H1 (cell line): ENCODE data around the gene YAP1. TPM values are rescaled to one million over a fixed set of nuclear protein-coding genes. Genes with fewer than 3 reads are reported as not detected.

ENCODE experiments used
- CTCF ChIA-PET: fragments of 300-600 bp; sonication (Branson Sonifier 250); formaldehyde crosslinking; loops from one replicate; lab custom pipeline; 2021; ENCODE audit not compliant: partially characterized antibody; lab: Charles Lee
- POLR2A ChIA-PET: fragments of 300-600 bp; sonication (Branson Sonifier 250); formaldehyde crosslinking; loops from one replicate; lab custom pipeline; 2021; ENCODE audit warnings: inconsistent platforms; ENCODE audit not compliant: partially characterized antibody; lab: Charles Lee
- DNase-seq, 2 experiments: peaks; one replicate each; pipeline versions ENCODE4 v3.0.0 to v3.0.0-alpha.2; 2010 to 2022; ENCODE audit warnings: low spot score in 2 of 2, low read depth in 1 of 2, mixed read lengths in 1 of 2
- FAIRE-seq: peaks from 2 replicates; lab custom pipeline; 2011; peaks lifted over from hg19 to GRCh38; lab: Jason Lieb, UNC
- H2AFZ ChIP-seq: 2 replicates; pipeline ENCODE4 v1.8.1; 2012; ENCODE audit warnings: low read length, inconsistent platforms
- H2AK5ac ChIP-seq: 2 replicates; pipeline ENCODE4 v1.6.1; 2013; ENCODE audit warnings: low read depth, low read length
- H2BK120ac ChIP-seq: replicated peaks from 2 replicates; pipeline ENCODE3; 2013; ENCODE audit warnings: low read depth, low read length, inconsistent platforms
- H2BK12ac ChIP-seq: 2 replicates; pipeline ENCODE4 v1.6.1; 2013; ENCODE audit warnings: low read depth, low read length
- H2BK15ac ChIP-seq: 2 replicates; pipeline ENCODE4 v1.6.1; 2013; ENCODE audit warnings: low read length
- H2BK20ac ChIP-seq: 2 replicates; pipeline ENCODE4 v1.6.1; 2013; ENCODE audit warnings: low read length
- H2BK5ac ChIP-seq: 2 replicates; pipeline ENCODE4 v1.6.1; 2013; ENCODE audit warnings: low read depth, low read length
- H3K14ac ChIP-seq: 2 replicates; pipeline ENCODE4 v1.6.1; 2013; ENCODE audit warnings: inconsistent platforms; ENCODE audit not compliant: insufficient read length
- H3K18ac ChIP-seq: 2 replicates; pipeline ENCODE4 v1.6.1; 2013; ENCODE audit warnings: low read length; ENCODE audit errors: extremely low read depth
- H3K23ac ChIP-seq: 2 replicates; pipeline ENCODE4 v1.6.1; 2013; ENCODE audit warnings: inconsistent platforms; ENCODE audit not compliant: insufficient read length
- H3K23me2 ChIP-seq: 2 replicates; pipeline ENCODE4 v1.6.1; 2013; ENCODE audit warnings: low read depth, low read length
- H3K27ac ChIP-seq: 2 replicates; pipeline ENCODE4 v1.6.1; 2011; ENCODE audit warnings: low read depth, low read length, inconsistent platforms
- H3K27me3 ChIP-seq, 4 experiments: replicated peaks in 1 of 4; 1 replicate in 1 of 4; 2 replicates in 3 of 4; pipeline versions ENCODE4 v1.6.1 to v1.8.1; 2011 to 2013; ENCODE audit warnings: low read length in 3 of 4, mild to moderate bottlenecking in 3 of 4, inconsistent platforms in 2 of 4, mixed read lengths in 2 of 4, moderate library complexity in 1 of 4; ENCODE audit not compliant: control insufficient read depth in 3 of 4, insufficient read depth in 3 of 4; ENCODE audit errors: extremely low read depth in 1 of 4
- H3K36me3 ChIP-seq, 4 experiments: 2 replicates each; pipeline versions ENCODE4 v1.6.1 to v1.8.1; 2011 to 2013; ENCODE audit warnings: mild to moderate bottlenecking in 4 of 4, low read length in 3 of 4, moderate library complexity in 2 of 4, control low read depth in 1 of 4, inconsistent platforms in 1 of 4; ENCODE audit not compliant: insufficient read depth in 4 of 4, control insufficient read depth in 2 of 4
- H3K4ac ChIP-seq: replicated peaks from 2 replicates; pipeline ENCODE3; 2013; ENCODE audit warnings: low read length, low read depth, mixed read lengths, inconsistent platforms; ENCODE audit not compliant: insufficient read length
- H3K4me1 ChIP-seq, 4 experiments: replicated peaks in 1 of 4; 1 replicate in 1 of 4; 2 replicates in 3 of 4; pipeline versions ENCODE4 v1.6.1 to v1.8.1; 2011 to 2013; ENCODE audit warnings: low read length in 3 of 4, inconsistent platforms in 2 of 4, mixed read lengths in 1 of 4; ENCODE audit not compliant: insufficient read depth in 4 of 4, control insufficient read depth in 3 of 4
- H3K4me2 ChIP-seq, 2 experiments: 2 replicates each; pipeline versions ENCODE4 v1.6.1 to v1.8.1; 2011 to 2013; ENCODE audit warnings: low read depth in 2 of 2, low read length in 2 of 2, control low read depth in 1 of 2, inconsistent platforms in 1 of 2, mild to moderate bottlenecking in 1 of 2; ENCODE audit not compliant: insufficient read depth in 1 of 2
- H3K4me3 ChIP-seq, 4 experiments: fragments of 200-600, 300-600 bp in 1 of 4; sonication (generic), shearing (Covaris generic), sonication (Bioruptor Twin) in 1 of 4; 2 replicates each; pipeline versions ENCODE4 v1.5.1 to v1.8.1; 2011 to 2016; ENCODE audit warnings: low read length in 4 of 4, low read depth in 3 of 4, control low read depth in 2 of 4, inconsistent platforms in 2 of 4, mild to moderate bottlenecking in 2 of 4, mixed read lengths in 1 of 4, moderate library complexity in 1 of 4; ENCODE audit not compliant: insufficient read depth in 2 of 4; ENCODE audit errors: extremely low read depth in 1 of 4
- H3K56ac ChIP-seq: replicated peaks from 2 replicates; pipeline ENCODE3; 2013; ENCODE audit warnings: low read depth, mild to moderate bottlenecking, mixed read lengths, low read length, inconsistent platforms; ENCODE audit not compliant: insufficient read length
- H3K79me1 ChIP-seq: 2 replicates; pipeline ENCODE4 v1.6.1; 2013; ENCODE audit warnings: low read depth, low read length, control low read depth
- H3K79me2 ChIP-seq, 2 experiments: 2 replicates each; pipeline versions ENCODE4 v1.6.1 to v1.8.1; 2012 to 2013; ENCODE audit warnings: low read length in 2 of 2, mild to moderate bottlenecking in 2 of 2, inconsistent platforms in 1 of 2; ENCODE audit not compliant: insufficient read depth in 2 of 2, control insufficient read depth in 1 of 2
- H3K9ac ChIP-seq, 4 experiments: replicated peaks in 1 of 4; 1 replicate in 1 of 4; 2 replicates in 3 of 4; pipeline versions ENCODE4 v1.6.1 to v1.8.1; 2011 to 2013; ENCODE audit warnings: low read depth in 3 of 4, low read length in 3 of 4, control low read depth in 2 of 4, mild to moderate bottlenecking in 2 of 4, moderate library complexity in 2 of 4, inconsistent platforms in 1 of 4; ENCODE audit errors: extremely low read depth in 1 of 4
- H3K9me3 ChIP-seq, 2 experiments: 2 replicates each; pipeline versions ENCODE4 v1.6.1 to v1.8.1; 2012 to 2013; ENCODE audit warnings: mild to moderate bottlenecking in 2 of 2, moderate library complexity in 2 of 2, control low read depth in 1 of 2, inconsistent platforms in 1 of 2, low read depth in 1 of 2, low read length in 1 of 2, mixed read lengths in 1 of 2; ENCODE audit not compliant: insufficient read depth in 2 of 2
- H4K20me1 ChIP-seq, 2 experiments: replicated peaks in 1 of 2; 2 replicates each; pipeline versions ENCODE3 to v1.8.1; 2011 to 2013; ENCODE audit warnings: inconsistent platforms in 2 of 2, low read length in 2 of 2, mild to moderate bottlenecking in 1 of 2; ENCODE audit not compliant: insufficient read depth in 2 of 2, control insufficient read depth in 1 of 2
- H4K5ac ChIP-seq: 2 replicates; pipeline ENCODE4 v1.6.1; 2013; ENCODE audit warnings: low read length, low read depth, mixed read lengths, inconsistent platforms; ENCODE audit not compliant: insufficient read length
- H4K8ac ChIP-seq: 2 replicates; pipeline ENCODE4 v1.8.0; 2013; ENCODE audit warnings: mild to moderate bottlenecking, moderate library complexity, low read length, inconsistent platforms; ENCODE audit not compliant: insufficient read depth; ENCODE audit errors: extremely low read depth
- H4K91ac ChIP-seq: replicated peaks from 2 replicates; pipeline ENCODE3; 2013; ENCODE audit warnings: low read length, mixed read lengths, inconsistent platforms; ENCODE audit not compliant: insufficient read length
- CBX8 ChIP-seq: fragments of 300-800, 300-1000 bp; sonication (generic); IDR thresholded peaks from 2 replicates; pipeline ENCODE4 v1.7.1; 2016; ENCODE audit warnings: low read depth, low read length, borderline replicate concordance
- CHD1 ChIP-seq: IDR thresholded peaks from 2 replicates; pipeline ENCODE4 v1.6.1; 2012; ENCODE audit warnings: low read depth, low read length, improper control_type of control experiment
- JUN ChIP-seq: IDR thresholded peaks from 2 replicates; pipeline ENCODE4 v1.6.1; 2011; ENCODE audit warnings: low read depth, mild to moderate bottlenecking, improper control_type of control experiment, low read length
- NRF1 ChIP-seq: IDR thresholded peaks from 2 replicates; pipeline ENCODE4 v1.6.1; 2011; ENCODE audit warnings: mild to moderate bottlenecking, low read depth, low read length, improper control_type of control experiment
- POLR2AphosphoS5 ChIP-seq: IDR thresholded peaks from 2 replicates; pipeline ENCODE4 v1.6.1; 2011; ENCODE audit warnings: low read depth, low read length
- RBBP5 ChIP-seq: IDR thresholded peaks from 2 replicates; pipeline ENCODE4 v1.7.1; 2012; ENCODE audit warnings: low read depth, mild to moderate bottlenecking, inconsistent platforms, low read length, moderate library complexity, borderline replicate concordance
- SIN3A ChIP-seq, 2 experiments: IDR thresholded peaks in 1 of 2; conservative IDR thresholded peaks in 1 of 2; 2 replicates each; pipeline ENCODE4 v1.6.1; 2011 to 2012; ENCODE audit warnings: low read length in 2 of 2, improper control_type of control experiment in 1 of 2, low read depth in 1 of 2, mild to moderate bottlenecking in 1 of 2
- SIRT6 ChIP-seq: IDR thresholded peaks from one replicate; pipeline ENCODE4 v1.7.1; 2012; ENCODE audit warnings: low read length, inconsistent platforms
- SP2 ChIP-seq: IDR thresholded peaks from 2 replicates; pipeline ENCODE4 v1.6.1; 2012; ENCODE audit warnings: mild to moderate bottlenecking, low read length, inconsistent platforms
- whole genome bisulfite sequencing, 2 experiments: shearing (Covaris generic) in 1 of 2; methylation state at CpG; one replicate each; pipeline versions ENCODE4 v1.1.6 to v1.1.7; 2013 to 2015; ENCODE audit warnings: low lambda C conversion rate in 2 of 2, mixed read lengths in 2 of 2, inconsistent platforms in 1 of 2, low coverage in 1 of 2, missing lambda C conversion rate in 1 of 2; ENCODE audit not compliant: insufficient replicate concordance in 2 of 2, insufficient coverage in 1 of 2, insufficient read length in 1 of 2; ENCODE audit errors: extremely low coverage in 1 of 2, missing lambda C conversion rate in 1 of 2; 5-methylcytosine and 5-hydroxymethylcytosine counted together
- polyA plus RNA-seq, 7 experiments: library from polyadenylated mRNA; depleted of rRNA in 3 of 7; stranded (reverse) in 5 of 7; unstranded in 2 of 7; fragments of >200 nt in 5 of 7; fragments of 200-250 nt in 2 of 7; gene quantifications; 1 replicate in 5 of 7; 2 replicates in 1 of 7; 4 replicates in 1 of 7; pipeline versions ENCODE4 v1.2.1 to v1.2.3, GENCODE V29; 2011 to 2013; ENCODE audit warnings: missing spikeins in 2 of 7, mixed read lengths in 2 of 7
- total RNA-seq: library from RNA; stranded (reverse); fragmentation: NEBNext Ultra II Directional; extraction: Animal tissue kit (Norgen Biotek cat#: 25700); gene quantifications from 2 replicates; pipeline ENCODE4 v1.2.1, GENCODE V29; 2021

YAP1 gene
- total and polyA plus RNA-seq, 2 of the 8 experiments (the other 6 are each of a cell fraction or from before 2014, with no cell fraction given): 62.0 to 108 TPM

GRCh38 chr11:102188488-102188887, 78.2 kb downstream of the YAP1 start:
- Histone ChIP-seq H3K4me3 (no peak overlapping the region), H3K4me2 (no peak overlapping the region), H3K27ac (no peak overlapping the region), H3K18ac (no peak overlapping the region), H2AK5ac (no peak overlapping the region), H2BK120ac (no peak overlapping the region), H4K5ac (no peak overlapping the region), H3K4me1 (peaks cover 0 to 7% (median 3%) of the 10 kb centered on the region in 4 experiments; a peak in 4 of 7 replicates), H3K27me3 (no peaks in the 10 kb centered on the region), H3K14ac (no peak overlapping the region), H2AFZ (no peak overlapping the region), H2BK12ac (no peak overlapping the region), H3K36me3 (no peaks in the 10 kb centered on the region), H3K23me2 (no peaks in the 10 kb centered on the region), H3K23ac (no peak overlapping the region), H2BK5ac (no peak overlapping the region), H4K8ac (no peak overlapping the region), H3K79me1 (no peaks in the 10 kb centered on the region), H3K4ac (no peak overlapping the region), H3K9me3 (no peaks in the 10 kb centered on the region), H3K79me2 (peaks cover 0 to 9% of the 10 kb centered on the region in 2 experiments; a peak in 1 of 4 replicates), H3K56ac (no peak overlapping the region), H3K9ac (no peak overlapping the region), H4K91ac (no peak overlapping the region), H2BK15ac (no peak overlapping the region), H4K20me1 (peaks cover 0 to 1% of the 10 kb centered on the region in 2 experiments), H2BK20ac (no peak overlapping the region)
- FAIRE-seq: no peak
- CTCF ChIA-PET: interaction anchor here (0.7 to 1.8 kb wide), 6 partner anchors 10 to 122 kb away, joined by 3 to 6 read pairs (median 4); no protein-coding TSS in a partner anchor
- POLR2A ChIA-PET: interaction anchor here (1.1 to 1.6 kb wide), 2 partner anchors 9 to 77 kb away, joined by 4 to 5 read pairs; no protein-coding TSS in a partner anchor
- DNase-seq: no peak
- WGBS, 2 experiments: 87% methylated on average over 5 of the region's 5 CpGs; no CpG with 5 or more reads in 1 of the 2 experiments
- TF ChIP-seq CBX8 (no peak), CHD1 (no peak), JUN (no peak), NRF1 (no peak), SIRT6 (no peak), POLR2AphosphoS5 (no peak), RBBP5 (no peak), SP2 (no peak), SIN3A (conservative IDR thresholded peaks at IDR 0.05 in 1 of 2, IDR thresholded peaks at IDR 0.05 in 1 of 2; ENCODE audit: low read depth in 1 of 2, low read length in 2 of 2) (no peak)
